Panc1 (cell line): ENCODE measurements around the gene NDUFB3.
"Not testable (repeated sequence)": the region's sequence is repeated elsewhere in the genome, so short reads cannot be mapped to it uniquely, and the experiment has no call there.

ENCODE experiments used
- CTCF ChIP-seq: fragments of 450-650 bp; IDR thresholded peaks from 2 replicates; pipeline ENCODE4 v1.5.1; 2017; ENCODE audit warnings: mild to moderate bottlenecking
- POLR2AphosphoS5 ChIP-seq: IDR thresholded peaks from 2 replicates; pipeline ENCODE4 v1.6.1; 2012; ENCODE audit warnings: mild to moderate bottlenecking, low read depth, low read length, moderate library complexity
- REST ChIP-seq, 2 experiments: IDR thresholded peaks; 2 replicates each; pipeline ENCODE4 v1.6.1; 2011 to 2012; ENCODE audit warnings: low read depth in 2 of 2, control low read depth in 1 of 2, low read length in 1 of 2, mild to moderate bottlenecking in 1 of 2, moderate library complexity in 1 of 2; ENCODE audit not compliant: insufficient read depth in 1 of 2
- SIN3A ChIP-seq: IDR thresholded peaks from 2 replicates; pipeline ENCODE4 v1.6.1; 2012; ENCODE audit warnings: low read depth, mild to moderate bottlenecking, low read length, moderate library complexity, borderline replicate concordance; ENCODE audit not compliant: insufficient read depth
- TCF7L2 ChIP-seq: IDR thresholded peaks from 2 replicates; pipeline ENCODE4 v1.6.1; 2011; ENCODE audit warnings: mild to moderate bottlenecking, low read depth, low read length, inconsistent platforms

- not testable (repeated sequence) for TF ChIP-seq CTCF; POLR2AphosphoS5; SIN3A; TCF7L2; REST (IDR thresholded peaks at IDR 0.05; ENCODE audit: insufficient read depth in 1 of 2, low read depth in 2 of 2, low read length in 1 of 2)
Observed at GRCh38 chr2:201117735-201118094, 45.9 kb downstream of the NDUFB3 start.
